A673 (cell line): ENCODE measurements around the gene SPON1. TPM values are rescaled to one million over a fixed set of nuclear protein-coding genes. Genes with fewer than 3 reads are reported as not detected.

Experiments used
- BruUV-seq: library from RNA; stranded (reverse); fragments of 400-500 nt; replicated peaks from 2 replicates; lab custom pipeline; 2021; lab: Mats Ljungman, UMichigan
- CTCF ChIA-PET: fragments of 300-600 bp; sonication (Branson Sonifier 250); formaldehyde crosslinking; loops from one replicate; lab custom pipeline; 2022; ENCODE audit warnings: antibody characterized with exemption; lab: Charles Lee
- POLR2A ChIA-PET: fragments of 300-600 bp; sonication (Branson Sonifier 250); formaldehyde crosslinking; loops from one replicate; lab custom pipeline; 2022; ENCODE audit warnings: antibody characterized with exemption; ENCODE audit not compliant: low non-redundant PET; lab: Charles Lee
- DNase-seq: peaks from one replicate; pipeline ENCODE4 v3.0.0-alpha.2; 2015; ENCODE audit warnings: low spot score
- H3K27ac ChIP-seq: fragments of 200-600 bp; sonication (generic); 2 replicates; pipeline ENCODE4 v1.5.1; 2016; ENCODE audit warnings: mixed run types, low read depth, mild to moderate bottlenecking, mixed read lengths, antibody characterized with exemption, low read length; ENCODE audit not compliant: poor library complexity, severe bottlenecking
- H3K27me3 ChIP-seq: fragments of 200-600 bp; sonication (generic); replicated peaks from 2 replicates; pipeline ENCODE4 v1.6.1; 2017; ENCODE audit warnings: mixed run types, low read depth, mild to moderate bottlenecking, mixed read lengths, antibody characterized with exemption, low read length; ENCODE audit not compliant: insufficient read depth, poor library complexity
- H3K36me3 ChIP-seq: fragments of 200-600 bp; sonication (generic); 2 replicates; pipeline ENCODE4 v1.6.1; 2016; ENCODE audit warnings: mixed run types, mild to moderate bottlenecking, mixed read lengths, antibody characterized with exemption, low read length; ENCODE audit not compliant: insufficient read depth, poor library complexity, severe bottlenecking
- H3K4me1 ChIP-seq: fragments of 200-600 bp; sonication (generic); 2 replicates; pipeline ENCODE4 v1.6.1; 2017; ENCODE audit warnings: mixed run types, mild to moderate bottlenecking, mixed read lengths, antibody characterized with exemption, low read length; ENCODE audit not compliant: insufficient read depth, poor library complexity, severe bottlenecking
- H3K4me3 ChIP-seq: fragments of 200-600 bp; sonication (generic); 2 replicates; pipeline ENCODE4 v1.5.1; 2016; ENCODE audit warnings: low read depth, mixed run types, mild to moderate bottlenecking, mixed read lengths, low read length; ENCODE audit not compliant: poor library complexity, severe bottlenecking
- H3K9me3 ChIP-seq: fragments of 200-600 bp; sonication (generic); 2 replicates; pipeline ENCODE4 v1.6.1; 2016; ENCODE audit warnings: mixed run types, low read depth, mild to moderate bottlenecking, mixed read lengths, antibody characterized with exemption, low read length; ENCODE audit not compliant: poor library complexity, severe bottlenecking
- EZH2 ChIP-seq: fragments of 200-600 bp; sonication (generic); IDR thresholded peaks from 2 replicates; pipeline ENCODE4 v1.6.1; 2017; ENCODE audit warnings: borderline replicate concordance, low read depth, mild to moderate bottlenecking, mixed read lengths, antibody characterized with exemption, low read length; ENCODE audit not compliant: poor library complexity, severe bottlenecking
- intact Hi-C: fragments of 100-400 bp; cut with micrococcal nuclease; formaldehyde crosslinking; loops from one replicate; pipeline ENCODE4 v1.10.0; 2022; ENCODE audit not compliant: unreplicated experiment
- total RNA-seq: library from RNA; stranded (reverse); gene quantifications from 2 replicates; pipeline ENCODE4 v1.2.3, GENCODE V29; 2021
- TF ChIP-seq, protein P1 (sequence below): fragments of 300-800, 200-600 bp; sonication (generic); conservative IDR thresholded peaks from 2 replicates; pipeline ENCODE4 v1.5.1; 2017; ENCODE audit warnings: low read depth, mild to moderate bottlenecking, antibody characterized with exemption, low read length, moderate library complexity, mixed read lengths

Gene SPON1
- total RNA-seq, 1 experiment from 2014 or later: not detected

DNA sequence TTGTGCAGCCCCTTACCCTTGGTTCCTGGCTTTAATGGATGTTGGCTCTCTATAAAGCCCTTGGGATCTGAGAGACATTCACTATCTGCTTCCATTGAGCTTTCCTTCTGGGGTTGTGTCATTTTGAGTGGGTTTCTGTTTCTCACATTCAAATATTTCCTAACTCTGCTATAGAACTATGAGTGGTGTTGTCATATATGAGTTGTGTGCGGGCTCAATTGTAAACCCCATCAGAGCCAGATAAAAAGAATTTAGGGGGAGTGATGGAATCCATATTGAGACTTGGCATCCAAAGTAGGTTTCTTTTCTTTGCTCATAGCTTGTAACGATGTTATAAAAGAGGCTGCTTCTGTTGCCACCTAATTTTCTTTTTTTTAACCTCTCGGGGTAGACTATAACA, 41.8 kb upstream of the SPON1 start:
- H3K9me3 ChIP-seq: no peaks in the 10 kb centered on the region
- DNase-seq: no peak
- no peak overlapping the region for H3K27ac ChIP-seq
- peaks cover 42% of the 10 kb centered on the region for H3K27me3 ChIP-seq
- no peak overlapping the region for H3K4me3 ChIP-seq
- no TSS peak for BruUV-seq
- ChIA-PET CTCF (no interaction called here), POLR2A (no interaction called here)
- intact Hi-C loops: no loop called here
- no peak for TF ChIP-seq EZH2
- TF ChIP-seq, protein P1, sequence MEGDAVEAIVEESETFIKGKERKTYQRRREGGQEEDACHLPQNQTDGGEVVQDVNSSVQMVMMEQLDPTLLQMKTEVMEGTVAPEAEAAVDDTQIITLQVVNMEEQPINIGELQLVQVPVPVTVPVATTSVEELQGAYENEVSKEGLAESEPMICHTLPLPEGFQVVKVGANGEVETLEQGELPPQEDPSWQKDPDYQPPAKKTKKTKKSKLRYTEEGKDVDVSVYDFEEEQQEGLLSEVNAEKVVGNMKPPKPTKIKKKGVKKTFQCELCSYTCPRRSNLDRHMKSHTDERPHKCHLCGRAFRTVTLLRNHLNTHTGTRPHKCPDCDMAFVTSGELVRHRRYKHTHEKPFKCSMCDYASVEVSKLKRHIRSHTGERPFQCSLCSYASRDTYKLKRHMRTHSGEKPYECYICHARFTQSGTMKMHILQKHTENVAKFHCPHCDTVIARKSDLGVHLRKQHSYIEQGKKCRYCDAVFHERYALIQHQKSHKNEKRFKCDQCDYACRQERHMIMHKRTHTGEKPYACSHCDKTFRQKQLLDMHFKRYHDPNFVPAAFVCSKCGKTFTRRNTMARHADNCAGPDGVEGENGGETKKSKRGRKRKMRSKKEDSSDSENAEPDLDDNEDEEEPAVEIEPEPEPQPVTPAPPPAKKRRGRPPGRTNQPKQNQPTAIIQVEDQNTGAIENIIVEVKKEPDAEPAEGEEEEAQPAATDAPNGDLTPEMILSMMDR: no peak
- H3K36me3 ChIP-seq: no peaks in the 10 kb centered on the region
- no peaks in the 10 kb centered on the region for H3K4me1 ChIP-seq

DNA sequence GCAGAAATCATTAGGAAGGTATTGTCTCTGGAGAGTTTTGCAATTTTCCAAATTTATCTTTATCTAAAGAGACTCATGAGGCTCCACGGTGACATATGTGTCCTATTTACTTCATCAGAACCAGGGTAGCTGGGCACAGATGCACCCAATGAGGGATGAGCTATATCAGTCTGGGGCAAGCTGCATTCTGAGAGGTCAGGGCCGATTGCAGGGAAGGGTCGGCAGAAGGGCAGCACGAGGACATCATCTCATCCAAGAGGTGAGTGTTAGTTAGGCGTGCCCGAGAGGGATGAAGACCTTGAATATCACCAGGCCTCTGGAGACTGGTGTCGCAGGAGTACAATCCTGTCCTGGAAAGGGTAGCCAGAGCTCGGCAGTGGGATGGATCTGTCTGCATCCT, 41.0 kb upstream of the SPON1 start:
- Histone ChIP-seq H3K27ac (no peak overlapping the region), H3K4me3 (no peak overlapping the region), H3K9me3 (no peaks in the 10 kb centered on the region), H3K27me3 (peaks cover 42% of the 10 kb centered on the region), H3K36me3 (no peaks in the 10 kb centered on the region), H3K4me1 (no peaks in the 10 kb centered on the region)
- POLR2A ChIA-PET: no interaction called here
- no TSS peak for BruUV-seq
- CTCF ChIA-PET: no interaction called here
- intact Hi-C loops: no loop called here
- TF ChIP-seq, protein P1: no peak
- TF ChIP-seq EZH2: no peak
- no peak for DNase-seq

DNA sequence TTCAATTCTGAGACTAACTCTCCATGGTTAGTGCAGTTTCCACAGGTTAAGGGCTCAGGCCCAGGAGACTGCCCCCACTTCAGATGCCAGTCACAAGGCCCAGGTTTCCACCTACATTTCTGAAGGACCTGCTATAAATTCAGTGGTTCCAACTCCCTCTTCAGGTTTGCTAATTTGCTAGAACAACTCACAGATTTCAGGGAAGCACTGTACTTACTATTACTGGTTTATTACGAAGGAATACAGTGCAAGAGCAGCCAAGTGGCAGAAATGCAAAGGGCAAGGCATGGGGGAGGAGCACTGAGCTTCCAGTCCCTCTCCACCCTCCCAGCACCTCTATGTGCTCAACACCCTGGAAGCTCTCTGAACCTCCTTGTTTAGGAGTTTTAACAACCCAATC, 39.3 kb upstream of the SPON1 start:
- intact Hi-C loops: no loop called here
- H3K27me3 ChIP-seq: peaks cover 39% of the 10 kb centered on the region
- DNase-seq: no peak
- H3K4me1 ChIP-seq: no peaks in the 10 kb centered on the region
- no peak overlapping the region for H3K4me3 ChIP-seq
- no TSS peak for BruUV-seq
- POLR2A ChIA-PET: no interaction called here
- H3K27ac ChIP-seq: no peak overlapping the region
- TF ChIP-seq, protein P1: no peak
- TF ChIP-seq EZH2: no peak
- no peaks in the 10 kb centered on the region for H3K9me3 ChIP-seq
- CTCF ChIA-PET: no interaction called here
- no peaks in the 10 kb centered on the region for H3K36me3 ChIP-seq
